SKM-1 (cell line): ENCODE data around the gene PACS2.
"Not testable (repeated sequence)": the region's sequence is repeated elsewhere in the genome, so short reads cannot be mapped to it uniquely, and the experiment has no call there.

ENCODE experiments used
- DNase-seq: peaks from one replicate; lab custom pipeline; 2025; ENCODE audit not compliant: unreplicated experiment; lab: John Stamatoyannopoulos, UW

Gene PACS2

DNA sequence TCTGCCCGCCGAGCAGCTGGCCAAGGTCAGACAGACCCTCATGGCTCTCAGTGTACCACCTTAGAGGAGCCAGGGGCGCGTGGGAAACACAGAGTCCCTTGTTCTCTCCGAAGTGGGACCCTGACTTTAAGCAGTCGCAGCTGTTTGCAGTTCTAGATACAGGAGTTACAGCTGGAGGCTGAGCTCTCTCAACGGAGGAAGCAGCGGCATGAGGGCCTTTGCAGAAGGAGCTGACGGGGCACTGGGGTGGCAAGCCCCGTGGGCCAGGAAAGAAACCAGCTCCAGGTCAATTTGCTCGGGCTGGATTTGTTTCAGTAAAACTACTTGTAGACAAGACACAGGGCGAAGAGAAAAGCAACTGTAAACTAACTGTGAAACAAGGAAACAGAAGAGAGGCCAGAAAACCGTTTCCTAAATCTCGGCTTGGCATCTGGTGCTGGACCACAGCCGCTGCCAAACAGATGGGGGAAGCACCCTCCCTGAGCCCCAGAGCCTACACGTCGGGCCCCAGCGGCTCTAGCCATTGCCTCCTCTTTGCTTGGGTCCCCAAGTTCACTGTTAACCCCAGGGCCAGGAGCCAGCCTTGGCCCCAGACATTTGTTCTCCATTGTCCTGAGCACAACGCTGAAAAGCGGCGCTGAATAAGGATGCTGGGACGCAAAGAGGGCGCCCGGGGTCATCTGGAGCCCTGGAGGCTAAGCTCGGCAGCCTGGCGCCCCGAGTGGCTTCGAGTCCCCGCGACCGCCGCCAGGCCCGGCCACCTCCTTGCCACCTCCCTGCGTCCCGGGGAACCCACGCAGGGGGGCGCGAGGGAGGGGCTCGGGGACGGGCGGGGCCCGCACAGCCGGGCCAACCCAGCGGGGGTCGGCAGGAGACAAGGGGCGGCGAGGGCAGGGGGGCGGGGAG is 914 bp upstream of the PACS2 start:
- DNase-seq: no peak

DNA sequence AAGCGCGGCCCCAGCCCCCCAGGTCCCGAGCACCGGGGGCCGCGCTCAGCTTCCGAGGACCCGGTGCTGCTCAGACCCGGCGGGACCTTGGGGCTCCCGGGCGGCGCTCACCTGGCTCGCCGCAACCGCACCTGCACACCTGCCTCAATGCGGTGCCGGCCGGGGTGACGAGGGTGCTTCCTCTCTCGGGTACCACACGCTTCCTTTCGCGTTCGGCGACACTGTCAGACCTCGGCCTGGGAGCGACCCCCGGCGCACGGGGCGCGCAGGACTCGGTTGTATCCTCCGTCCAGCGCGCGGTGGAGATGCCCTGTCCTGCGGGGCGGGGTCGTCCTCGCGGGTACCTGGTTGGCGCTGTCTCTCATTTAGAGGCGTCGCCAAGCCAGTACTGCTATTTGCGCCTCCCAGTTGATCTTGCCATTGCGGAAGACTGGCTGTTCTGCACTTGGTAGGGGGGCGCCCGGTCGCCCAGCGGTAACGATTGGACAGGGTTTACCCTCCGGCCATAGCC is 718 bp downstream of the PACS2 start:
- no peak for DNase-seq

DNA sequence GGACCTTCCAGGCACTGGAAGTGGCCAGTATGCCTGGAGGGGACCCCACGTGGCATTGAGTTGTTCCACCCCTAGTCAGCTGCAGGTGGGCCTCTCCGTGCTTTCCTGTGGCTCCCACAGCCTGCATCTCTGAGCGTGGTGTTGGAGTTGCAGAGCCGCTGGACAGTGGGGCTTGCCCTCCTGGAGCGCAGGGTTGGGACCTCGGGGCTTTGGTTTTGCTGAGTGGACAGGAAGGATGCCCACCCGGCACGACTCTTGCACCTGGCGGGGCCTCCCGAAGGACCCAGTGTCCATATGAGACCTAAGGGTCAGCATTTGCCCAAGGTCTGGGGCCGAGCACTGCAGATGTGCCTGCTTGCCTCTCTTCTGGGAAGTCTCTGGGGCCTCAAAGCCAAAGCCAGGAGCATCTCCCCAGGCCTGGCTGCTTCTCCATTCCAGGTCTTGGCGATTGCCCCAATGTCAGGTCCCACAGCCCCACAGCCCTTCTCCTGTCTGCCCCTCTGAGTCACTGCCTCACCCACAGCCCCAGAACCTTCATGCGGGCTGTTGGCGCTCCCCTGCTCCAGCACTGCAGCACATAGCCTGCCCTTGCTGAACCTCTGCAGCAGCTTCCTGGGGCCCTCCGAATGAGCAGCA is 1.5 kb downstream of the PACS2 start:
- DNase-seq: no peak

DNA sequence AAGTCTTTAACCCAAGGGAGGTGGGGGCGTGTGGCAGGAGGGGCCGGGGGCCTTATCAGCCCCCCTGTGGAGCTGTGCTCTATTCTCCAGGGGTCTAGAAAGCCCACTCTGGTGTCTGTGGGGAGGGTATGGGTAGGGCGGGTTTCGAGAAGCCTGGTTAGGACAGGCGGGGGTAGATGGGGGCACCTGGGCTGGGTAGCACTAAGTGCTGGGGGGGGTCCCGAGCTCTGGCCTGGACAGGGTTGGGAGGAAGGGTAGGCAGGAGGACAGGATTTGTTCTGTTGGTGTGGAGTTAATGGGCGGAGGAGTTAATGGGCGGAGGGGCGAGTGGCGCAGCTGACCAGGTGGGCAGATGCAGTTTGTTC is 2.0 kb downstream of the PACS2 start:
- DNase-seq: no peak

DNA sequence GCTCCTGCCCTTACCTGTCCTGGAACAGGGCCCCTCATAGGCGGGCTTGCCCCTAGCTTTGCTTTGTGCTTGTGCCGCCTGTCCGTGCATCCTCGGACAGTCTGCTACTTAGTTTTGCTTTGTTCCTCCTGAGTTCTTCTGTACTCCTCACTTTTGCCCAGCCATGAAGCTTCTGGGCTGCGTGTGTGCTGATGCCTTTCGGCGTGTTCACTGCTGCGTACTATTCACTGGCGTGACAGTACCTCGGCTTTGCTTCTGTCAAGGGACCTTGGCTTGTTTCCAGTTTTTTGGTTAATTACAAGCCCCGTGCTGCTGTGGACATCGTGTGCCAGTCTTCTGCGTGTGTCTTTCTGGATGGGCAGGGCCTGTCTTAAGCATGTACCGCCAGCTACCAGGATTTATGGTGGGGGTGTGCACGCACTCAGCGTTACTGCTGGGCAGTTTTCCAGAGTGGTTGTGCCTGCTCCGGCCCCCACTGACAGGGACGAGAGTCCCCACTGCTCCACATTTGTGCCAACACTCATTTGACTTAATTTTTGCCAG is 2.5 kb downstream of the PACS2 start:
- DNase-seq: no peak

DNA sequence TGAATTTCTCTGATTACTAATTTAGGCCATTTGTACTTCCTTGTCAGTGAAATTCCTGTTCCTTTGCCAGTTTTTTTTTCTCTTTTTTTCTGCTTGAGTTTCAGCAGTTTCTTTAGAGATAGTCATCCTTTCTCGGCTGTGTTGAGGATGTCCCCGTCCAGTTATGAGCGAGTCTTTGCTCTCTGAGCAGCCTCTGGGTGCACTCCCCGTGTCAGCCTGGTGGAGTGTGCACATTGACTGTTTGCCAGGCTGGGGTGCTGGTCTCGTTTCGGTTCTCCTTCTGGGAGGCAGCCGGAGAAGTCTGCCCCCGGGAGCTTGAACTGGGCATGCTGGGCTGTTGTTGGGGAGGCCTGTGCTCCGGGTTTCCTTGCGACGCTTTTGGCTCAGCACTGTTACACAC is 3.0 kb downstream of the PACS2 start:
- DNase-seq: no peak

DNA sequence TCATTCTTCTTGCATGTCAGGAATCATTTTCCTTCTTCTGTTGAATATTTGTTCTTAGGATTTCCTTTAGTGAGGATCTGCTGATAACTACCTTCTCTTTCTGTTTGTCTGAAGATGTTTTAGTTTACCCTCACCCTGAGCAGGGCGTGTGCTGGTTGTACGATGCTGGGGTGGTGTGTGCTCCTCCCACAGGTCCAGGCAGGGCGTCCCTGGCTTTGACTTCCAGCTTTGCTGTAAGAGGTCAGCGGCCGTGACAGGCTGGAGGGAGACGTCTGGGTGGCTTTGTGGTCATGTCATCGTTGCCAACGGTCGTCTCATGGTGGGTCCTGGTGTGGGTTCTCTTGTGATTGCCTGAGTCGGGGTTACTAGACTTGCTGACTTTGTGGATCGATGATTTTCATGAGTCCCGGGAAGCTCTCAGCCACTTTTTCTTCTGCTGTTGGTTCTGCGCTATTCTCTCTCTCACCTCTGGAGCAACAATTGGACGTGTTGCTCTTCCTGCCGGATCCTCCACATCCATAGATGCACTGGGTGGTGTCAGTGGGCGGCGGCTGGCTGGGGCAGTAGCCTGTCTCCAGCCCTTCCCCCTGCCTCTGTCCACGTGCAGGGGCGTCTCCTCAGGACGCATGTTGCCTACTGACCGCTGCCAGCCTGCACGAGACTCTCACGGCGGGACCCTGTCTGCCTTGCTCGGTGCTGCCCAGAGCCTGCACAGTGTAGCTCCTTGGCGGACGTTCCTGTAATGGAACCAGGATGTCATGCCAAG is 8.4 kb downstream of the PACS2 start:
- no peak for DNase-seq

DNA sequence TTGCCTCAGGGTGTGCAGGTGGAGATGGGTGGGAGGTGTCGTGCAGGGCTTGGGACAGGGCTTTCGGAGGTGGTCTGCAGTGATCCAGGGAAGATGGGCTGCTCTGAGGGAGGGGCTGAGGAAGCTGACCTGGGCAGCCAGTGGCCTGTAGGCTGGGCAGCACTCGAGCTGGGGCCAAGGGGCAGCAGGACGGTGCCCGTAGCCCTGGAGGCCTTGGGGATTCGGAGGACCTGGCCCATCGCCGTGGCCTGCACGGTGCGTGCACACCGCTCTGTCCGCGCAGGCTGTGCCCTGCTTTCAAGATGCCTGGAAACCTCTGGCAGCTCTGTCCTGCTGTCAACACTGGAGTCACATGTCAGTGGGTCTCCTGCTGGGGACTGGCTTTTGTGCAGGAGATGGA is 9.1 kb downstream of the PACS2 start:
- DNase-seq: no peak

DNA sequence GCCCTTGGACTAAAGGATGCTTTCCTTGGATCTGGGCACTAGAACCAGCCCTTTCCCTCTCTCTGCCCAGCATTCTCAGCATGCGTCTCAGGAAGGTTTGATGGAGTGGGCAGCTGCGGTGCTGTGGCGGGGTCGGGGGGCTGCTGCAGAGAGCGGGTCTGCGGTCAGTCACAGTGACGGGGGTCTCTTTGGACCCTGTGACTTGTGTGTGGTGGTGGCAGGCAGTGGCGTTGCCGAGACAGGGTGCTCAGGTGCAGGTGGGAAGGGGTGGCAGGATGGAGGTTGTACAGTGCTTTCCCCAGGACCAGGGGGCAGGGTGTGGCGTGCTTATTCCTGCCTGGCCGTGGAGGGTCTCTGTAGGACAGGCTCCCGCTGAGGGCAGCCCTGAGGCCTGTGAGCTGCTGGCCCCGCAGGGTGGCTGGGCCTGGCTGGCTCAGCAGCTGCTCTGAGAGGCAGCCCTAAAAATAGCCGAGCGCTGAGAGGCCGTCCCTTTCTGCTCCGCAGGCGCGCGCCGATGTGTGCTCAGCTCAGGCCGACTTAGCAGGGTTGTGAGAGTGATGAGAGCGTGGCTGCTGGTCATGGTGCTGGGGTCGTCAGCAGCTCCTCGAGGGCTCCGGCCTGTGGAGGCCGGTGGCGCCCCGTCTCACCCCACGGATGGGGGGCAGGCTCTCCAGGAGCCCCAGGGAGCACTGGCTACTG is 9.7 kb downstream of the PACS2 start:
- no peak for DNase-seq

DNA sequence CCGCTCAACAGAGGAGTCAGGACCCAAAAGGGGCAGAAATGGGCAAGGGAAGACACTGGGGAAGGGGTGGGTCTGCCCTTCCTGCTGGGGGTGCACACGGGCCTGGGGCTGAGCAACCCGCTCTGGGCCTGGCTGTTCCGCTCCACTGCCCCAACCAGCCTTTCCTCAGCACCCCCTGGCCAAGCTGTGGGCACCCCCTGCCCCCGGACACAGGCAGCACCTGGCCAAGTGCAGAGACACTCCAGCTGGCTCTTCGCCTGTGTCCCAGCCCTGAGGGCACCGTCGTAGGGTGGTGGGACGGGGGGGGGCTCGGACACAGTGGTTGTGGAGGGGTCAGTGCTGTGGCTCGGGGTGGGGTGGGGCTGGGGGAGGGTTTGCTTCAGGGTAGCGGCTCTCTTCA is 10.3 kb downstream of the PACS2 start:
- no peak for DNase-seq

DNA sequence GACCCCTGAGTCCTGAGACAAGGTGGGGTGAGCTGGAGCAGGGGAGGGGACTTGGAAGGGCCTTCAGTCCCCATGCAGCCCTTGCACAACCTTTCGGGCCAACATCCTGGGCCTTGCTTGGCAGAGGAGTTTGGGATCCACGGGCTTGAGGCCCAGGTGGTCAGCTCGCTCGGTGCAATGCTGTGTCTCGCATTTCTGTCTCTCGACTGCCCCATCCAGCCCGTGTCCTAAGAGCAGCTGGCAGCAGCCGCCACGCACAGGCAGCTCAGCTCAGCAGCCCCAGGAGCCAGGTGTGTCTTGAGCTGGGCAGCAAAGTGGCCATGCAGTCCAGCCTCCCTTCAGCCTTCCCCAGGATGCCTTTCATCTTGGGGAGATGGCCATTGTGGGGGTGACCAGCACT is 10.8 kb downstream of the PACS2 start:
- DNase-seq: no peak

DNA sequence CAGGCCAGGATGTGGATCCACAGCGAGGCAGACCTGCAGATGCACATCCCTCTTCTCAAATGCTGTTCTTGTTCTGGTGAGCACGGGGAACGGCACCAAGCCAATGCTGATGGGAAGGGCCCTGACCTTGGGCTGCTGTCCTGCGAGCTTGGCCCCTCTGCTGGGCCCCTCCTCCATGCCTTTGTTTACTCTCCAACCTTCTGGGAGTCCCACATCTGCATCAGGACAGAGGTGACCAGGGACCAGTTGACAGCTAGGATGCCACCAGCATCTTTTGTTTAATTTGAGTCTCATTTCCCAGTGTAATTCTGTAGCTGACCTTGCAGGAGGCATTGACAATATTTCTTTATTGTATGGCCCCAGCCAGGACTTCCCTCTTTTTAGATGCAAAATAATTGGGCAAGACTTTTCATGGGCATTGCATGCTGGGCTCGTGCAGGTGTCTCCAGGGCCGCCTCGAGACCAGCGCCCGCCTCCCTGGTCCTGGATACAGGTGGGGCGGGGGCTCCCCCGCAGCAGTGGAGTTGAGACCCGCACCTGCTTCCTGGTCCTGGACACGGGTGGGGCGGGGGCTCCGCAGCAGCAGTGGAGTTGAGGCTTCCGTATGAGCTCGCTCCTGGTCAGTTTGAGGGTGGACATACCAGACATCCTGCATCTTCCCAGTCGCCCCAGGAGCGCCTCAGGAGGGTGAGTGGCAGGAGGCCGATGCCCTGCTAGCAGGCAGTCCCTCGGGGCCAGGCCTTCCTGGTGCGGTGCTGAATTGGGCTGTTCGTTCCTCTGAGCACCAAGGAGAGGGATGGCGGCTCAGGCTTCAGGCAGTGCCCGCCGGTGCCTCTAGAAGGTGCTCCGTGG is 11.4 kb downstream of the PACS2 start:
- no peak for DNase-seq

DNA sequence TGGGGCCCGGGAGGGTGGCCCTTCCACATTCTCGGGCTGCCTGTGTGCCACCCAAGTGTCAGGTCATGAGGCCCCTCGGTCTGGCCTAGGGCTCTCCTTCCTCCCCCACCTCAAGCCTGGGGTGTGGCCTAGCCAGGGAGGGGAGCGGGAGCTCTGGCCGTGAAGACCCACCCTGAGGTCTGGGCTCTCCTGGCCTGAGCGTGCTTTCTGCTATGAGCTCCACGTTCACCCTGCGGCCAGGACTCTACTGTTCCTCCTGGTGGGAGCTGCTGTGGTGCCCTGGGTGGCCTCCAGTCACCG is 12.0 kb downstream of the PACS2 start:
- DNase-seq: no peak

DNA sequence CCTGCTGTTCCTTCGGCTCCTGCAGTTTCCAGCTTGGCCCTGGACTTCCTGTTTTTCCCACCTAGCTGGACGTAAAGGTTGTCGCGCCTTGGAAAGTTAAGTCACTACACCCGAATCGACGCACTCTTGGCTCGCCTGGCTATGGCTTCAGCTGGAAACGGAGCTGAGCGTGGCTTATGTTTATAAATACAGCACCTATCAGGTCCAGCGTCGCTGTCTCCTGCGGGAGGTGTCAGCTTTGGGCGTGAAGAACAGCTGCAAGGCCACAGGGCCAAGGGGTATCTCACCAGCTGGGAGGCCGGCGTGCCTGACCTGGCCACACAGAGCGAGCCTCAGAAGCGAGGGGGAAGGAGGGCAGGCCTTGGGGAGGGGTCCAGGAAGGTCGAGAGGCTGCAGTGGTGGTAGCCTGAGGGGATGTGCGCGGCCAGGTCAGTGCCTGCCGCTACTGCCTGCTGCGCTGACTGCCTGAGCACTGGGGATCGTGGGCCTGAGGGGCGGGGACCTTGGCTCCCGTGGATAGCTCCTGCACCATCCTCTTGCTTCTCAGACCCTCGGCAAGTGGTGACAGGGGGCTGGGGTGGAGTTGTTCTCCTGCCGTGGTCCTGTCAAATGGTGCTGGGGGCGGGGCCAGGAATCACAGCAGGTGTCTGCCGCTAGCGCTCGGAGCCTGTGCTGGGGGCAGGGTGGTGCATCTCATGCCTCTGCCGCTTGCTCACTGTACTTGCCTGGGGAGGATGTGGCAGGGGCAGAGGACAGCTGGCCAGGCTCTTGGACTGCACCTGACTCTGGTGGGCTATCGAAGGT is 12.5 kb downstream of the PACS2 start:
- no peak for DNase-seq

DNA sequence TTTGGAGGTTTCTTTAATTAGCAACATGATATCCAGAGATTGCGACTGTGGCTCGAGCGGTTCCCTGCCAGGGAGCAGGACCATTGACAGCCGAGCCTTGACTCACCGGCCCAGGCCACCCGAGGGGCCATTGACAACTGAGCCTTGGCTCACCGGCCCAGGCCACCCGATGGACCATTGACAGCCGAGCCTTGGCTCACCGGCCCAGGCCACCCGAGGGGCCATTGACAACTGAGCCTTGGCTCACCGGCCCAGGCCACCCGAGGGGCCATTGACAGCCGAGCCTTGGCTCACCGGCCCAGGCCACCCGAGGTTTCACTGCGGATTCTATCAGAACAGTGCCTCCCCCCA is 13.1 kb downstream of the PACS2 start:
- DNase-seq: not testable (repeated sequence)

DNA sequence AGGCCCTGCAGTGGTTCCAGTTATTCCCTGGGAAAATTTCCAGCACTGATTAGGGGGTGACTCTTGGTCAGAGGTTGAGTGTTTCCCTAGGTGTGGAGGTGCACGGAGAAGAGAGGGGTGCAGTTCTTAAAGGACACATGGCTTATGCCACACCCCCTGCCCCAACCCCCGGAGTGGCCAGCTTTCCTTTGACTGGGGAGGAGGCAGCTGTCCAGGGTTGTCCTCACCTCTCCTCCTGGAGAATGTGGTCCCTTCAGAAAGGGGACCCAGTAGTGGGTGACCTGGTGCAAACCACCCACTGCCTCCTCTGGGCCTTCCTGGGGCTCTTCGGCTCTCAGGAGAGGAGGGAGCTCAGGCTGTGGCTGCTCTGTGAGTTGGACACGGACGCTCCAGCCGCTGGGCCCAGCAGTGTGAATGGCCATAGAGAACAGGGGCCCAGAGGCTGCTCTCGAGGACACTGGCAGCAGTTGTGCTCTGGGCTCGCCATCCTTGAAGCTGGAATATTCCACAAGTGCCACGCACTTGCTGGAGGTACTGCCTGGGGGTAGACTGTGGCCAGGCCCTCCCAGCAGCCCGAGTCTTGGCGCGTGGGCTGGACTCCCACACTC is 13.6 kb downstream of the PACS2 start:
- DNase-seq: no peak

DNA sequence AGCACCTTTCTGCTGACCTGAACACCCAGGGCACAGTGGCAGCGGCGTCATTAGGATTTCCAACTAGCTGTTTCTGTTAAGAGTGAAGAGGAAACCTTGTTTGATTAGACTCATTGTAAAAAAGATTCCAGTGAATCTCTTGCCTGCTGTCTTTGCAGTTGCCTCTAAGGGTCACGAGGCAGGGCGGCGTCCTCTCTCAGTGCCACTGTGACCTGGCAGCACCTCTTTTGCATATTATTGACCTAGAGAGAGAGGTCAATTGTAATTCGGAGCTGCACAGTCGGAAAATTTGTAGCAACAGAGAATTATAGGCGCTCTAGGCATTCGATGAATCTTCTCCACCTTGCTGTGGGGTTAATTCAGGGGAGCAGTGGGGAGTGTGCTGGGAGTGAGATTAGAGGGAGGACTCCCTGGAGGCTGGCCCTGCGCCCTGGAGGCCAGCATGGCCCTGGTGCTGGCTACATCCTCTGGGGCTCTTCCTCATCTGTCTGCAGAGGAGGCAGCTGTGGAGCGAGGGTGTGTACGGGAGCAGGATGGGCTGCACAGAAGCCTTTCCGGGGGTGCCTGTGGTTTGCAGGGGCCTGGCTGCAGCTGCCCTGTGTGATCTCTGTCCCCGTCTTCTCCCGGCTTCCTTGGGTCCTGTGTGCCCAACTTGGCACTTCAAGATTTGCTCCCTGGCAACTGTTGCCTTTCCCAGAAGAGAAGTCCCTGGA is 14.3 kb downstream of the PACS2 start:
- no peak for DNase-seq

DNA sequence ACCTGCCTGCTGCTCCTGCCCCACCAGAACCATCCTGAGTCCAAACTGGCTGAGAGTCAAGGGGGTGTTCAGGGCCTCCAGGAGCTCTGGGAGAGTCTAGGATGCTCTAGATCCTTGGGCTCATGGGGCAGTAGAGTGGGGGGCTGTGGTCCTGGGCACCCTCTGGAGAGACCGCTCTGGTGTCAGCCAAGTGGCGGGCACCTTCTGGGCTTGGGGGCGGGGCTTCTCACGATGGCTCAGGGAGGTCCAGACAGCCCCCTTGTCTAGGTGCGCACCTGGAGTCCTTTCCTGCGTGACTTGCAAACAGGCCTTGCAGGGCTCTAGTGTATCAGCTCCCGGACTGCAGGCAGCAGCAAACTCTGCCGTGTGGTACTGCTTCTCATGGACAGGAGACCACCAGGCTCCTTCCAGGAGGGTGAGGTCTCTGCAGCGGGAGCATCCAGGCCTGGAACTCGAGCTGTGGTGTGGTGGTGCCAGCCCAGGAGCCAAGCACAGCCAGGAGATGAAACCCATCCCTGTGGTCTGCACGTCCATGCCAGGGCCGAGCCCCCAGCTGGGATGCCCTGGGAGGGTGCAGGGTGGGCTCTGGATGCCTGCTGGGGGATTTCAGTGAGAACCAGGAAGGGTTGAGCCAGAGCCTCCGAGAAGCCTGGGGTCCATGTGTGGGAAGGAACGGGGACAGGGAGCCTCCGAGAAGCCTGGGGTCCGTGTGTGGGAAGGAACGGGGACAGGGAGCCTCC is 15.0 kb downstream of the PACS2 start:
- DNase-seq: no peak
